ENCODE measurements around the gene TNFRSF19.

The TNFRSF19 gene

GRCh38 chr13:23707674-23708073 lies 137.5 kb downstream of the TNFRSF19 start:
- no peaks in the 10 kb centered on the region for H3K36me3 ChIP-seq (ENCODE audit: control insufficient read depth in 1 of 2, insufficient read depth in 2 of 2, low read length in 2 of 2)
- no peak overlapping the region for H3K4me3 ChIP-seq (ENCODE audit: low read depth, low read length)
- no peak overlapping the region for H4K12ac ChIP-seq (ENCODE audit: low read depth, low read length)
- H3K4me2 ChIP-seq (ENCODE audit: low read length) = no peak overlapping the region
- no peak overlapping the region for H2AK5ac ChIP-seq (ENCODE audit: low read length)
- H4K91ac ChIP-seq (ENCODE audit: low read depth, low read length) = no peak overlapping the region
- H3K4me1 ChIP-seq (ENCODE audit: control insufficient read depth in 1 of 2, insufficient read depth in 2 of 2, low read length in 2 of 2) = no peaks in the 10 kb centered on the region
- WGBS (ENCODE audit: extremely low coverage, insufficient coverage, insufficient read length) = no CpG with 5 or more reads among the region's 3 CpGs
- H3K9ac ChIP-seq (ENCODE audit: low read length) = no peak overlapping the region
- no peak overlapping the region for H3K23ac ChIP-seq (ENCODE audit: low read length)
- no peak overlapping the region for H2BK5ac ChIP-seq (ENCODE audit: low read depth, low read length, poor library complexity)
- H3K9me3 ChIP-seq (ENCODE audit: insufficient read depth, low read depth, low read length) = peaks cover 2% of the 10 kb centered on the region
- H3K79me2 ChIP-seq (ENCODE audit: control insufficient read depth, insufficient read depth, low read length, poor library complexity) = no peaks in the 10 kb centered on the region
- H3K27ac ChIP-seq (ENCODE audit: low read depth, low read length) = no peak overlapping the region
- H2BK12ac ChIP-seq (ENCODE audit: low read length) = no peak overlapping the region
- H3K4ac ChIP-seq (ENCODE audit: low read depth, low read length) = no peak overlapping the region
- H3K79me1 ChIP-seq (ENCODE audit: low read length) = no peaks in the 10 kb centered on the region
- no peak overlapping the region for H4K8ac ChIP-seq (ENCODE audit: low read depth, low read length)
- H2AFZ ChIP-seq (ENCODE audit: insufficient read depth, low read length, poor library complexity) = no peak overlapping the region
- no peak overlapping the region for H3K18ac ChIP-seq (ENCODE audit: low read length)
- H3K27me3 ChIP-seq (ENCODE audit: insufficient read depth, low read length) = no peaks in the 10 kb centered on the region
- no peak overlapping the region for H2BK120ac ChIP-seq (ENCODE audit: insufficient read depth, low read length, poor library complexity)
- H3K14ac ChIP-seq (ENCODE audit: low read length) = no peak overlapping the region
- DNase-seq = peak in 1 of 2 donors; percentile 45

GRCh38 chr13:23709536-23709935 lies 139.3 kb downstream of the TNFRSF19 start:
- Histone ChIP-seq H3K23ac (ENCODE audit: low read length) (no peak overlapping the region), H3K79me1 (ENCODE audit: low read length) (no peaks in the 10 kb centered on the region), H3K27ac (ENCODE audit: low read depth, low read length) (no peak overlapping the region), H2BK120ac (ENCODE audit: insufficient read depth, low read length, poor library complexity) (no peak overlapping the region), H4K12ac (ENCODE audit: low read depth, low read length) (no peak overlapping the region), H3K14ac (ENCODE audit: low read length) (no peak overlapping the region), H3K4me1 (ENCODE audit: control insufficient read depth in 1 of 2, insufficient read depth in 2 of 2, low read length in 2 of 2) (no peaks in the 10 kb centered on the region), H3K4ac (ENCODE audit: low read depth, low read length) (no peak overlapping the region), H3K4me3 (ENCODE audit: low read depth, low read length) (no peak overlapping the region), H3K36me3 (ENCODE audit: control insufficient read depth in 1 of 2, insufficient read depth in 2 of 2, low read length in 2 of 2) (no peaks in the 10 kb centered on the region), H3K9me3 (ENCODE audit: insufficient read depth, low read depth, low read length) (peaks cover 2% of the 10 kb centered on the region), H3K79me2 (ENCODE audit: control insufficient read depth, insufficient read depth, low read length, poor library complexity) (no peaks in the 10 kb centered on the region), H4K8ac (ENCODE audit: low read depth, low read length) (no peak overlapping the region), H2BK5ac (ENCODE audit: low read depth, low read length, poor library complexity) (no peak overlapping the region), H3K27me3 (ENCODE audit: insufficient read depth, low read length) (no peaks in the 10 kb centered on the region), H2AK5ac (ENCODE audit: low read length) (no peak overlapping the region), H3K9ac (ENCODE audit: low read length) (no peak overlapping the region), H2BK12ac (ENCODE audit: low read length) (no peak overlapping the region), H3K18ac (ENCODE audit: low read length) (no peak overlapping the region), H4K91ac (ENCODE audit: low read depth, low read length) (no peak overlapping the region), H3K4me2 (ENCODE audit: low read length) (no peak overlapping the region), H2AFZ (ENCODE audit: insufficient read depth, low read length, poor library complexity) (no peak overlapping the region)
- no CpG with 5 or more reads among the region's 1 CpG for WGBS (ENCODE audit: extremely low coverage, insufficient coverage, insufficient read length)
- DNase-seq = no peak

- no peak overlapping the region for H2BK5ac ChIP-seq (ENCODE audit: low read depth, low read length, poor library complexity)
- H3K23ac ChIP-seq (ENCODE audit: low read length) = no peak overlapping the region
- WGBS (ENCODE audit: extremely low coverage, insufficient coverage, insufficient read length) = no CpG with 5 or more reads among the region's 1 CpG
- no peak overlapping the region for H4K91ac ChIP-seq (ENCODE audit: low read depth, low read length)
- no peak for DNase-seq
- peaks cover 2% of the 10 kb centered on the region for H3K9me3 ChIP-seq (ENCODE audit: insufficient read depth, low read depth, low read length)
- H3K4me2 ChIP-seq (ENCODE audit: low read length) = no peak overlapping the region
- H2AFZ ChIP-seq (ENCODE audit: insufficient read depth, low read length, poor library complexity) = no peak overlapping the region
- H3K79me1 ChIP-seq (ENCODE audit: low read length) = no peaks in the 10 kb centered on the region
- no peaks in the 10 kb centered on the region for H3K27me3 ChIP-seq (ENCODE audit: insufficient read depth, low read length)
- no peak overlapping the region for H3K14ac ChIP-seq (ENCODE audit: low read length)
- H3K79me2 ChIP-seq (ENCODE audit: control insufficient read depth, insufficient read depth, low read length, poor library complexity) = no peaks in the 10 kb centered on the region
- H3K4me3 ChIP-seq (ENCODE audit: low read depth, low read length) = no peak overlapping the region
- no peaks in the 10 kb centered on the region for H3K4me1 ChIP-seq (ENCODE audit: control insufficient read depth in 1 of 2, insufficient read depth in 2 of 2, low read length in 2 of 2)
- no peak overlapping the region for H4K12ac ChIP-seq (ENCODE audit: low read depth, low read length)
- H2BK12ac ChIP-seq (ENCODE audit: low read length) = no peak overlapping the region
- H3K18ac ChIP-seq (ENCODE audit: low read length) = no peak overlapping the region
- no peak overlapping the region for H2BK120ac ChIP-seq (ENCODE audit: insufficient read depth, low read length, poor library complexity)
- H3K4ac ChIP-seq (ENCODE audit: low read depth, low read length) = no peak overlapping the region
- H4K8ac ChIP-seq (ENCODE audit: low read depth, low read length) = no peak overlapping the region
- H3K36me3 ChIP-seq (ENCODE audit: control insufficient read depth in 1 of 2, insufficient read depth in 2 of 2, low read length in 2 of 2) = no peaks in the 10 kb centered on the region
- no peak overlapping the region for H2AK5ac ChIP-seq (ENCODE audit: low read length)
- no peak overlapping the region for H3K9ac ChIP-seq (ENCODE audit: low read length)
- H3K27ac ChIP-seq (ENCODE audit: low read depth, low read length) = no peak overlapping the region
Measured at GRCh38 chr13:23710366-23710765, 140.2 kb downstream of the TNFRSF19 start.

GRCh38 chr13:23711355-23711754 lies 141.1 kb downstream of the TNFRSF19 start:
- Histone ChIP-seq H4K12ac (ENCODE audit: low read depth, low read length) (no peak overlapping the region), H3K79me1 (ENCODE audit: low read length) (no peaks in the 10 kb centered on the region), H2BK120ac (ENCODE audit: insufficient read depth, low read length, poor library complexity) (no peak overlapping the region), H4K8ac (ENCODE audit: low read depth, low read length) (no peak overlapping the region), H2AK5ac (ENCODE audit: low read length) (no peak overlapping the region), H4K91ac (ENCODE audit: low read depth, low read length) (no peak overlapping the region), H3K18ac (ENCODE audit: low read length) (no peak overlapping the region), H3K36me3 (ENCODE audit: control insufficient read depth in 1 of 2, insufficient read depth in 2 of 2, low read length in 2 of 2) (no peaks in the 10 kb centered on the region), H3K9me3 (ENCODE audit: insufficient read depth, low read depth, low read length) (peaks cover 3% of the 10 kb centered on the region), H2BK12ac (ENCODE audit: low read length) (no peak overlapping the region), H3K4me1 (ENCODE audit: control insufficient read depth in 1 of 2, insufficient read depth in 2 of 2, low read length in 2 of 2) (no peaks in the 10 kb centered on the region), H3K4me3 (ENCODE audit: low read depth, low read length) (no peak overlapping the region), H3K23ac (ENCODE audit: low read length) (no peak overlapping the region), H3K9ac (ENCODE audit: low read length) (no peak overlapping the region), H2BK5ac (ENCODE audit: low read depth, low read length, poor library complexity) (no peak overlapping the region), H3K4me2 (ENCODE audit: low read length) (no peak overlapping the region), H3K27ac (ENCODE audit: low read depth, low read length) (no peak overlapping the region), H3K4ac (ENCODE audit: low read depth, low read length) (no peak overlapping the region), H3K27me3 (ENCODE audit: insufficient read depth, low read length) (no peaks in the 10 kb centered on the region), H2AFZ (ENCODE audit: insufficient read depth, low read length, poor library complexity) (no peak overlapping the region), H3K14ac (ENCODE audit: low read length) (no peak overlapping the region), H3K79me2 (ENCODE audit: control insufficient read depth, insufficient read depth, low read length, poor library complexity) (no peaks in the 10 kb centered on the region)
- no CpG with 5 or more reads among the region's 3 CpGs for WGBS (ENCODE audit: extremely low coverage, insufficient coverage, insufficient read length)
- no peak for DNase-seq
